Colonic mucosa (tissue), 4 donors: ENCODE results near the gene COL1A1. TPM values are rescaled to one million over a fixed set of nuclear protein-coding genes. Genes with fewer than 3 reads are reported as not detected.
A peak's percentile ranks its signal among the peaks of the same experiment; 100 is the strongest.

Experiments used
- DNase-seq: peaks from one replicate; pipeline ENCODE4 v3.0.0-alpha.2; 2020
- H3K27ac ChIP-seq: fragments of 200-600 bp; one replicate; pipeline ENCODE4 v1.8.0; 2021
- H3K27me3 ChIP-seq: fragments of 200-600 bp; one replicate; pipeline ENCODE4 v1.8.0; 2021
- H3K36me3 ChIP-seq: fragments of 200-600 bp; one replicate; pipeline ENCODE4 v1.8.0; 2021
- H3K4me1 ChIP-seq: fragments of 200-600 bp; one replicate; pipeline ENCODE4 v1.8.0; 2021; ENCODE audit warnings: mild to moderate bottlenecking
- H3K4me3 ChIP-seq: fragments of 200-600 bp; one replicate; pipeline ENCODE4 v1.8.0; 2021
- H3K9ac ChIP-seq, 2 donors: one replicate each; pipeline ENCODE4 v1.7.0; 2013; ENCODE audit warnings: control low read depth in 2 of 2, low read depth in 2 of 2, low read length in 2 of 2
- H3K9me3 ChIP-seq: fragments of 200-600 bp; one replicate; pipeline ENCODE4 v1.8.0; 2021
- CTCF ChIP-seq: fragments of 200-600 bp; IDR thresholded peaks from one replicate; pipeline ENCODE4 v1.8.0; 2022; ENCODE audit warnings: antibody characterized with exemption, mild to moderate bottlenecking
- intact Hi-C: fragments of 100-400 bp; cut with DNase I; formaldehyde crosslinking; loops from one replicate; pipeline ENCODE4 v1.14.1; 2022
- total RNA-seq, 2 donors: library from RNA; stranded (reverse); fragmentation: NEBNext Ultra II Directional in 1 of 2; extraction: Animal tissue kit (Norgen Biotek cat#: 25700) in 1 of 2; gene quantifications; one replicate each; pipeline ENCODE4 v1.2.1, GENCODE V29; 2021
- donor health status: healthy.
- donor health status: DM: no; HTN: no; CAD: no.
- donor health status: DM: no; HTN: no; CAD: no.

Gene COL1A1
- total RNA-seq, 2 donors from 2014 or later = 74.7 to 127 TPM

DNA sequence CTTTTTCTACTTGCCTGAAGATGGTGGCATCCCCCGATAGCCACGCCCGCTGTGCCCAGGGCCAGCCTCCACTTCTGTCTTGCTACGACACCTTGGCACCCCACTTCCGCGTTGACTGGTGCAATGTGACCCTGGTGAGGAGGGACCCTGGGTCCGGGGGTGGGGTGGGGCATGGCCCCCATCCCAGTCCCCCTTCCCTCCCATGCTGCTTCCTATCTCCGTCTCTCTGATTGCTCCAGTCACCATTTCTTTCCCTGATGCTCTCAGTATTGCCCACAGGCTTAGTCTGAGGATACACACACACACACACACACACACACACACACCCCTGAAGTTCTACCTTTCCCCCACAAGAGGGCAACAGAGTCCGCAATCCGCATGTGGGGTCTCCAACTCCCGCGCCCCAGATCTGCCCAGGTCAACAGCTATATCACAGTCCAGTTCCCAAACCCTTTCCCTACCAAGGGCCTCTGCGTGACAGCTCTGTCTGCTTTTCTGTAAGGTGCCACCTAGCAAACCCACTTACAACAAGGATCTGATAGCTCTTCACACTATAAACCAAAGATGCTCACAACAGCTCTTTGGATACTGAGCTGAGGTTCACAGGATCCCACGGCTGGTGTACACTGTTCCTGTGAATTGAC is 32.2 kb downstream of the COL1A1 start:
- H3K27ac ChIP-seq = no peak overlapping the region
- H3K9ac ChIP-seq = no peak overlapping the region
- H3K9me3 ChIP-seq = no peaks in the 10 kb centered on the region
- no peak for DNase-seq
- no peak overlapping the region for H3K4me3 ChIP-seq
- H3K4me1 ChIP-seq = no peaks in the 10 kb centered on the region
- peak; percentile 30 for TF ChIP-seq CTCF
- intact Hi-C loops = no loop called here
- H3K36me3 ChIP-seq = no peaks in the 10 kb centered on the region
- no peaks in the 10 kb centered on the region for H3K27me3 ChIP-seq

- no peaks in the 10 kb centered on the region for H3K4me1 ChIP-seq
- DNase-seq = no peak
- H3K4me3 ChIP-seq = no peak overlapping the region
- no peak overlapping the region for H3K9ac ChIP-seq
- no peaks in the 10 kb centered on the region for H3K36me3 ChIP-seq
- H3K27ac ChIP-seq = no peak overlapping the region
- no peak for TF ChIP-seq CTCF
- intact Hi-C loops = no loop called here
- no peaks in the 10 kb centered on the region for H3K27me3 ChIP-seq
- no peaks in the 10 kb centered on the region for H3K9me3 ChIP-seq
Observed at GRCh38 chr17:50168319-50168718, 33.1 kb downstream of the COL1A1 start.

DNA sequence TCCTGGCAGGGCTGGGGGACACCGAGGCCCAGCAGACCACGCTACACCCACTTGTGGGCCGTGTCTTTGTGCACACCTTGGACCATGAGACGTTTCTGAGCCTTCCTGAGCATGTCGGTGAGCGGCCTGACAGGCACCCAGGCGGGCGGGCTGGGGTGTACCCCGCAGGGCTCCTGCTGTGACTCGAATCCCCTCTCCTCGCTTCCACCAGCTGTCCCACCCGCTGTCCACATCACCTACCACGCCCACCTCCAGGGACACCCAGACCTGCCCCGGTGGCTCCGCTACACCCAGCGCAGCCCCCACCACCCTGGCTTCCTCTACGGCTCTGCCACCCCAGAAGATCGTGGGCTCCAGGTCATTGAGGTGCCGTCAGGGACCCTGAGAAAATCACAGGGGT is 34.1 kb downstream of the COL1A1 start:
- intact Hi-C loops = no loop called here
- TF ChIP-seq CTCF = no peak

GRCh38 chr17:50166518-50167181 is 34.8 kb downstream of the COL1A1 start:
- H3K9ac ChIP-seq = no peak overlapping the region
- no peak for DNase-seq
- H3K9me3 ChIP-seq = no peaks in the 10 kb centered on the region
- H3K4me1 ChIP-seq = no peaks in the 10 kb centered on the region
- H3K27me3 ChIP-seq = no peaks in the 10 kb centered on the region
- TF ChIP-seq CTCF = no peak
- no peaks in the 10 kb centered on the region for H3K36me3 ChIP-seq
- intact Hi-C loops = no loop called here
- H3K27ac ChIP-seq = no peak overlapping the region
- no peak overlapping the region for H3K4me3 ChIP-seq

More for the DNA sequence above, 34.1 kb downstream of the COL1A1 start:
- H3K27me3 ChIP-seq = no peaks in the 10 kb centered on the region
- H3K4me1 ChIP-seq = no peaks in the 10 kb centered on the region
- H3K27ac ChIP-seq = no peak overlapping the region
- no peak for DNase-seq
- no peak overlapping the region for H3K9ac ChIP-seq
- H3K9me3 ChIP-seq = no peaks in the 10 kb centered on the region
- no peak overlapping the region for H3K4me3 ChIP-seq
- H3K36me3 ChIP-seq = no peaks in the 10 kb centered on the region

DNA sequence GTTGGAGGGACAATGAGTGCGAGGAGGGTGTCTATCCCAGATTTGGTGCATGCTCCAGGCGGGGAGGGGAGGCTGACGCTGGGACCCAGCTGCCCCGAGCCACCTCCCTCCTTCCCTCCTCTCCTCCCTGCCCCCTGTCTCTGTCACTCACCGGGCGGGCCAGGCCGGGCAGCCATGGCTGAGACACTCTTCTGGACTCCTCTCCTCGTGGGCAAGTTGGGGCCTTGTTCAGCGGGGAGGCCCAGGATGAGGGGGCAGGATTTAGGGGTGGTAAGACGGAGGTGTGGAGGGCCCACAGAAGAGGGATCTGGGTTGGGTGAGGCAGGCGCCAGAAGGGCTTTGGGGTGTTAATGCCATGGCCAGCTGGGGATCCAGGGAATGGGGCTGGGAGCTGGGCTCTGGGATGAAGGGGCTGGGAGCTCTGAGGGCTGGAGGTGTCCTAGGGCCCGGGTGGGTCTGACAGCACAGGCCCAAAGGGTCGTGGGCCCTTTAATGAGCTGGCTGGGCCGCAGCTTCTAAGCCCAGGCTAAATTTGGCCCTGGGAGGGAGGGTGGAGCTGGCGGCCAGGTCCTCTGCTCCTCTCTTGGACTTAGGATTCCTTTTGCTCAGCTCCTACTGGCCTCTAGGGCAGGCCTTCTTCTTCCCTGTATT is 35.4 kb downstream of the COL1A1 start, which contains the start of gene SGCA:
TSS of gene SGCA (plus strand) at position 139 of the 651 bp plus-strand sequence. CDS start at position 175, 36 bp downstream.
- Histone ChIP-seq H3K36me3 (no peaks in the 10 kb centered on the region), H3K27me3 (no peaks in the 10 kb centered on the region), H3K4me3 (no peak within 1 kb of the TSS), H3K4me1 (peaks cover 1% of the 10 kb centered on the region), H3K9ac (no peak within 1 kb of the TSS), H3K9me3 (no peaks in the 10 kb centered on the region), H3K27ac (no peak within 1 kb of the TSS)
- TF ChIP-seq CTCF = no peak
- intact Hi-C loops = no loop called here
- no peak for DNase-seq
